Measurements from ENCODE around the gene PTGDR. TPM values are rescaled to one million over a fixed set of nuclear protein-coding genes. Genes with fewer than 3 reads are reported as not detected.

PTGDR gene
- total RNA-seq, 1 donor from 2014 or later = not detected

- TF ChIP-seq CTCF (conservative IDR thresholded peaks at IDR 0.05; ENCODE audit: low read depth, low read length) = peak; percentile 2
- H3K4me3 ChIP-seq (ENCODE audit: low read depth, low read length) = peak overlapping the region; percentile 95
- DNase-seq (ENCODE audit: low read depth) = no peak
Measured at GRCh38 chr14:52314595-52315354, 47.3 kb downstream of the PTGDR start.

GRCh38 chr14:52315355-52315718, 47.8 kb downstream of the PTGDR start:
- DNase-seq (ENCODE audit: low read depth) = no peak
- peak overlapping the region; percentile 95 for H3K4me3 ChIP-seq (ENCODE audit: low read depth, low read length)
- TF ChIP-seq CTCF (conservative IDR thresholded peaks at IDR 0.05; ENCODE audit: low read depth, low read length) = no peak

- TF ChIP-seq CTCF (conservative IDR thresholded peaks at IDR 0.05; ENCODE audit: low read depth, low read length) = no peak
- H3K4me3 ChIP-seq (ENCODE audit: low read depth, low read length) = peak overlapping the region; percentile 95
- DNase-seq (ENCODE audit: low read depth) = no peak
Measured at GRCh38 chr14:52318062-52318461, 50.6 kb downstream of the PTGDR start.

GRCh38 chr14:52318826-52319645, 51.5 kb downstream of the PTGDR start:
- TF ChIP-seq CTCF (conservative IDR thresholded peaks at IDR 0.05; ENCODE audit: low read depth, low read length) = no peak
- H3K4me3 ChIP-seq (ENCODE audit: low read depth, low read length) = peak overlapping the region; percentile 26
- DNase-seq (ENCODE audit: low read depth) = no peak

- no peak for TF ChIP-seq CTCF (conservative IDR thresholded peaks at IDR 0.05; ENCODE audit: low read depth, low read length)
- H3K4me3 ChIP-seq (ENCODE audit: low read depth, low read length) = no peak overlapping the region
- no peak for DNase-seq (ENCODE audit: low read depth)
Measured at GRCh38 chr14:52319919-52320318, 52.4 kb downstream of the PTGDR start.

GRCh38 chr14:52325126-52325525, 57.6 kb downstream of the PTGDR start:
- peak; percentile 92 for DNase-seq (ENCODE audit: low read depth)
- no peak overlapping the region for H3K4me3 ChIP-seq (ENCODE audit: low read depth, low read length)
- no peak for TF ChIP-seq CTCF (conservative IDR thresholded peaks at IDR 0.05; ENCODE audit: low read depth, low read length)

Measured in epithelial cell of proximal tubule (primary cell).